ENCODE measurements around the gene ABCA1. TPM values are rescaled to one million over a fixed set of nuclear protein-coding genes. Genes with fewer than 3 reads are reported as not detected.

ABCA1 gene
- total and polyA plus RNA-seq, 2 of the 13 experiments (the other 11 are each of a cell fraction or from before 2014, with no cell fraction given), result 26.8 to 63.8 TPM

DNA sequence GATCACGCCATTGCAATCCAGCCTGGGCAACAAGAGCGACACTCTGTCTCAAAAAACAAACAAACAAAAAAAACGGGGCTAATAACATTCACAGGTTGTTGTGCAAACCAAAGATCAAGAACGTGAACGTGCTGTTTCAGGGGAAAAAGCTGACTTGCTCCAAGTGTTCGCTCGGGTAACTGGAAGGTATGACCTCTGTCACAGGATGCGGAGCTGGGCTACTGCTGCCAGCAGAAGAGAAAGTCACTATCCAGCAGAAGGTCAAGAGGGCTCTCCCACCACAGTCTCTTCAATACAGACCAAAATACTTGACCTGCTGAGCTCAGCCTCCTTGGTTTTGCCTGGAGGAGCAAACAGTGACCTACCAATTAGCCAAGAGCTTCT is 59.7 kb downstream of the ABCA1 start:
- H2AFZ ChIP-seq (ENCODE audit: low read length), result no peak overlapping the region
- BruUV-seq (replicated peaks), result no TSS peak
- 92% methylated on average over 8 of the region's 8 CpGs for WGBS (ENCODE audit: low lambda C conversion rate)
- in situ Hi-C loops (cut with HindIII; ENCODE audit: extremely low pct_ligation_motif_present, low pct_unique_long_range_greater_than_20kb) (loop anchor here (10.0 kb wide), 1 partner anchor 547 kb away; no protein-coding TSS in a partner anchor), intact Hi-C loops (cut with micrococcal nuclease; ENCODE audit: unreplicated experiment) (no loop called here)
- POLR2A ChIA-PET, result no interaction called here
- peaks cover 59% of the 10 kb centered on the region for H3K79me2 ChIP-seq (ENCODE audit: insufficient read depth, low read length)
- CTCF ChIA-PET (ENCODE audit: low intra/inter-chr PET ratio, low total read pairs), result no interaction called here
- no peak overlapping the region for H3K27ac ChIP-seq (ENCODE audit: extremely low read length, insufficient read depth, low read length)
- H4K20me1 ChIP-seq (ENCODE audit: insufficient read depth, low read length), result peaks cover 20% of the 10 kb centered on the region; the same call in 1 of the 2 replicates
- H3K36me3 ChIP-seq (replicated peaks in 1 of 2; ENCODE audit: control insufficient read depth in 1 of 2, insufficient read depth in 2 of 2, low read length in 2 of 2), result peaks cover 31 to 86% of the 10 kb centered on the region in 2 experiments
- no peak for FAIRE-seq
- H3K9me3 ChIP-seq (ENCODE audit: low read length), result no peaks in the 10 kb centered on the region
- no peak for ATAC-seq
- no peak overlapping the region for H3K4me3 ChIP-seq (replicated peaks in 1 of 3; ENCODE audit: insufficient read depth in 1 of 3, low read depth in 2 of 3, low read length in 3 of 3)
- no peak overlapping the region for H3K4me2 ChIP-seq (ENCODE audit: low read depth, low read length)
- H3K9ac ChIP-seq (ENCODE audit: insufficient read depth, low read depth, low read length), result no peak overlapping the region; the same call in 1 of the 2 replicates
- H3K27me3 ChIP-seq (ENCODE audit: control insufficient read depth in 1 of 2, insufficient read depth in 2 of 2, low read length in 2 of 2), result no peaks in the 10 kb centered on the region
- TF ChIP-seq TBP (CRISPR knock-in tag; IDR thresholded peaks at IDR 0.05), result no peak
- TF ChIP-seq RBM22 (optimal IDR thresholded peaks at IDR 0.05; ENCODE audit: low read length), result peak; percentile 12
- TF ChIP-seq, protein P1, sequence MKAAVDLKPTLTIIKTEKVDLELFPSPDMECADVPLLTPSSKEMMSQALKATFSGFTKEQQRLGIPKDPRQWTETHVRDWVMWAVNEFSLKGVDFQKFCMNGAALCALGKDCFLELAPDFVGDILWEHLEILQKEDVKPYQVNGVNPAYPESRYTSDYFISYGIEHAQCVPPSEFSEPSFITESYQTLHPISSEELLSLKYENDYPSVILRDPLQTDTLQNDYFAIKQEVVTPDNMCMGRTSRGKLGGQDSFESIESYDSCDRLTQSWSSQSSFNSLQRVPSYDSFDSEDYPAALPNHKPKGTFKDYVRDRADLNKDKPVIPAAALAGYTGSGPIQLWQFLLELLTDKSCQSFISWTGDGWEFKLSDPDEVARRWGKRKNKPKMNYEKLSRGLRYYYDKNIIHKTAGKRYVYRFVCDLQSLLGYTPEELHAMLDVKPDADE (CRISPR knock-in tag; IDR thresholded peaks at IDR 0.05), result no peak
- no peak for TF ChIP-seq ZSCAN22 (CRISPR knock-in tag; IDR thresholded peaks at IDR 0.05)
- DNase-seq (ENCODE audit: low spot score), result no peak
- H3K4me1 ChIP-seq (ENCODE audit: insufficient read depth, low read length), result peaks cover 75% of the 10 kb centered on the region

DNA sequence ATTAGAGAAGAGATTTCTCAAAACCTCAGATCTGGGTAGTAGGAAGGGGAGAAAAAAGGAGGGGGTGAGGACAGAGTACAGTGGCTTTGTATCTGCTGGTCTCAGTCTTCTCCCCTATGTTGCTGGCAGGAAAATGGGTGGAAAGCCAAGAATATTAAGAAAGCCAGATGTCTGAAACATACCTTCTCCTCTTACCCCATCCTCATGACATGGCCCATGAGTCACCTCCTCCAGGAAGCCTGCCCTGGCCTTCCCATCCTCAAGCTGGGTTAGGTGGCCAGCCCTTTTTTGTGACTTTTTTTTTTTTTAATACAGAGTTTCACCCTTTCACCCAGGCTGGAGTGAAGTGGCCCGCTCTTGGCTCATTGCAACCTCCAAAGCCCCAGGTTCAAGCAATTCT is 61.8 kb downstream of the ABCA1 start:
- H4K20me1 ChIP-seq (ENCODE audit: insufficient read depth, low read length), result peaks cover 10% of the 10 kb centered on the region
- intact Hi-C loops (cut with micrococcal nuclease; ENCODE audit: unreplicated experiment), result no loop called here
- peaks cover 62% of the 10 kb centered on the region for H3K4me1 ChIP-seq (ENCODE audit: insufficient read depth, low read length)
- POLR2A ChIA-PET, result interaction anchor here (0.6 kb wide), 1 partner anchor 110 kb away, joined by 3 read pairs; no protein-coding TSS in a partner anchor
- ATAC-seq, result no peak
- in situ Hi-C loops (cut with HindIII; ENCODE audit: extremely low pct_ligation_motif_present, low pct_unique_long_range_greater_than_20kb), result loop anchor here (10.0 kb wide), 1 partner anchor 549 kb away; no protein-coding TSS in a partner anchor
- H3K9ac ChIP-seq (ENCODE audit: insufficient read depth, low read depth, low read length), result no peak overlapping the region
- H3K27me3 ChIP-seq (ENCODE audit: control insufficient read depth in 1 of 2, insufficient read depth in 2 of 2, low read length in 2 of 2), result no peaks in the 10 kb centered on the region
- H3K4me3 ChIP-seq (replicated peaks in 1 of 3; ENCODE audit: insufficient read depth in 1 of 3, low read depth in 2 of 3, low read length in 3 of 3), result no peak overlapping the region
- no peaks in the 10 kb centered on the region for H3K9me3 ChIP-seq (ENCODE audit: low read length)
- BruUV-seq (replicated peaks), result no TSS peak
- no peak overlapping the region for H3K27ac ChIP-seq (ENCODE audit: extremely low read length, insufficient read depth, low read length)
- 100% methylated on average over 1 of the region's 1 CpG for WGBS (ENCODE audit: low lambda C conversion rate)
- H3K36me3 ChIP-seq (replicated peaks in 1 of 2; ENCODE audit: control insufficient read depth in 1 of 2, insufficient read depth in 2 of 2, low read length in 2 of 2), result peaks cover 30 to 79% of the 10 kb centered on the region in 2 experiments
- H2AFZ ChIP-seq (ENCODE audit: low read length), result no peak overlapping the region
- peaks cover 48% of the 10 kb centered on the region for H3K79me2 ChIP-seq (ENCODE audit: insufficient read depth, low read length)
- DNase-seq (ENCODE audit: low spot score), result no peak
- TF ChIP-seq FOSL2 (CRISPR knock-in tag; IDR thresholded peaks at IDR 0.05), result 0 out of 2 replicates have a peak, but pooled peaks have one; percentile 11
- TF ChIP-seq, protein P2, sequence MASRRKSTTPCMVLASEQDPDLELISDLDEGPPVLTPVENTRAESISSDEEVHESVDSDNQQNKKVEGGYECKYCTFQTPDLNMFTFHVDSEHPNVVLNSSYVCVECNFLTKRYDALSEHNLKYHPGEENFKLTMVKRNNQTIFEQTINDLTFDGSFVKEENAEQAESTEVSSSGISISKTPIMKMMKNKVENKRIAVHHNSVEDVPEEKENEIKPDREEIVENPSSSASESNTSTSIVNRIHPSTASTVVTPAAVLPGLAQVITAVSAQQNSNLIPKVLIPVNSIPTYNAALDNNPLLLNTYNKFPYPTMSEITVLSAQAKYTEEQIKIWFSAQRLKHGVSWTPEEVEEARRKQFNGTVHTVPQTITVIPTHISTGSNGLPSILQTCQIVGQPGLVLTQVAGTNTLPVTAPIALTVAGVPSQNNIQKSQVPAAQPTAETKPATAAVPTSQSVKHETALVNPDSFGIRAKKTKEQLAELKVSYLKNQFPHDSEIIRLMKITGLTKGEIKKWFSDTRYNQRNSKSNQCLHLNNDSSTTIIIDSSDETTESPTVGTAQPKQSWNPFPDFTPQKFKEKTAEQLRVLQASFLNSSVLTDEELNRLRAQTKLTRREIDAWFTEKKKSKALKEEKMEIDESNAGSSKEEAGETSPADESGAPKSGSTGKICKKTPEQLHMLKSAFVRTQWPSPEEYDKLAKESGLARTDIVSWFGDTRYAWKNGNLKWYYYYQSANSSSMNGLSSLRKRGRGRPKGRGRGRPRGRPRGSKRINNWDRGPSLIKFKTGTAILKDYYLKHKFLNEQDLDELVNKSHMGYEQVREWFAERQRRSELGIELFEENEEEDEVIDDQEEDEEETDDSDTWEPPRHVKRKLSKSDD (CRISPR knock-in tag; IDR thresholded peaks at IDR 0.05; ENCODE audit: low read depth), result no peak
- no peak for FAIRE-seq
- CTCF ChIA-PET (ENCODE audit: low intra/inter-chr PET ratio, low total read pairs), result no interaction called here
- H3K4me2 ChIP-seq (ENCODE audit: low read depth, low read length), result no peak overlapping the region
